ENCODE measurements around the gene TBCD.

DNA sequence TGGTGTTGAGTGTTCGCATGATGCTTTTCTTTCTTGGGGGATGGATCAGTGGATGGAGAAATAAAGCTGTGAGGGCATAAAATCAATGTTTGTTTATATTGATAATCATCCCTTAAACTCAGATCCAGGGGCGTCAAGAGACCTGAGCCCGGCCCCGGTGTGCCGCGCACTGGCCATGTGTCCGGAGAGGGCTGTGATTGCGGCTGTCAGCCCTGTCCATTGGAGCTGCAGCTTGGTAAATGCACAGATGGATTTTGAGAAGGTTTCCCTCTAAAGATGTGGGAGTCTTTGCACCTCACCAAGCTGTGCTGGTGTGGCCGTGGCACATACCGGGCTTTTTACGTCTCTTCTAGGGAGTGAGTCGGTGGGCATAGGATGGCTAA, 109.5 kb downstream of the TBCD start:
- TF ChIP-seq, protein P1, sequence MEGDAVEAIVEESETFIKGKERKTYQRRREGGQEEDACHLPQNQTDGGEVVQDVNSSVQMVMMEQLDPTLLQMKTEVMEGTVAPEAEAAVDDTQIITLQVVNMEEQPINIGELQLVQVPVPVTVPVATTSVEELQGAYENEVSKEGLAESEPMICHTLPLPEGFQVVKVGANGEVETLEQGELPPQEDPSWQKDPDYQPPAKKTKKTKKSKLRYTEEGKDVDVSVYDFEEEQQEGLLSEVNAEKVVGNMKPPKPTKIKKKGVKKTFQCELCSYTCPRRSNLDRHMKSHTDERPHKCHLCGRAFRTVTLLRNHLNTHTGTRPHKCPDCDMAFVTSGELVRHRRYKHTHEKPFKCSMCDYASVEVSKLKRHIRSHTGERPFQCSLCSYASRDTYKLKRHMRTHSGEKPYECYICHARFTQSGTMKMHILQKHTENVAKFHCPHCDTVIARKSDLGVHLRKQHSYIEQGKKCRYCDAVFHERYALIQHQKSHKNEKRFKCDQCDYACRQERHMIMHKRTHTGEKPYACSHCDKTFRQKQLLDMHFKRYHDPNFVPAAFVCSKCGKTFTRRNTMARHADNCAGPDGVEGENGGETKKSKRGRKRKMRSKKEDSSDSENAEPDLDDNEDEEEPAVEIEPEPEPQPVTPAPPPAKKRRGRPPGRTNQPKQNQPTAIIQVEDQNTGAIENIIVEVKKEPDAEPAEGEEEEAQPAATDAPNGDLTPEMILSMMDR (IDR thresholded peaks at IDR 0.05; ENCODE audit: low read depth, low read length), result no peak
- TF ChIP-seq, protein P2, sequence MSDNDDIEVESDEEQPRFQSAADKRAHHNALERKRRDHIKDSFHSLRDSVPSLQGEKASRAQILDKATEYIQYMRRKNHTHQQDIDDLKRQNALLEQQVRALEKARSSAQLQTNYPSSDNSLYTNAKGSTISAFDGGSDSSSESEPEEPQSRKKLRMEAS (IDR thresholded peaks at IDR 0.05; ENCODE audit: low read depth, low read length), result no peak
- no peak for TF ChIP-seq POLR2A (IDR thresholded peaks at IDR 0.05; ENCODE audit: extremely low read depth, insufficient read length)

All from NB4 (cell line).